Stimulated activated CD4-positive, alpha-beta T cell treated with anti-CD3 and anti-CD28 coated beads, TNF-alpha, amount 100 ng/mL, for 48 hours (primary cell): ENCODE results near the gene RASGRP2.
A peak's percentile ranks its signal among the peaks of the same experiment; 100 is the strongest.

Experiments used
- DNase-seq, 3 donors: peaks; one replicate each; pipeline ENCODE4 v3.0.0-alpha.2; 2020; ENCODE audit warnings: low read depth in 3 of 3

Gene RASGRP2

GRCh38 chr11:64771861-64772260, 27.9 kb upstream of the RASGRP2 start:
- DNase-seq: no peak

- DNase-seq: no peak
Observed at GRCh38 chr11:64770120-64770519, 26.2 kb upstream of the RASGRP2 start.

GRCh38 chr11:64769283-64769682, 25.3 kb upstream of the RASGRP2 start:
- DNase-seq: no peak

- DNase-seq: no peak
Observed at GRCh38 chr11:64768300-64768694, 24.4 kb upstream of the RASGRP2 start.

GRCh38 chr11:64767344-64768299, 23.7 kb upstream of the RASGRP2 start:
- peak; percentile 56 to 87 (median 80) for DNase-seq

- no peak for DNase-seq
Observed at GRCh38 chr11:64766881-64767280, 22.9 kb upstream of the RASGRP2 start.

- DNase-seq: no peak
Observed at GRCh38 chr11:64765851-64766665, 22.1 kb upstream of the RASGRP2 start.

- no peak for DNase-seq
Observed at GRCh38 chr11:64765291-64765850, 21.4 kb upstream of the RASGRP2 start.

GRCh38 chr11:64764753-64765152, 20.8 kb upstream of the RASGRP2 start:
- no peak for DNase-seq

GRCh38 chr11:64764040-64764611, 20.2 kb upstream of the RASGRP2 start:
- no peak for DNase-seq

GRCh38 chr11:64763526-64764039, 19.6 kb upstream of the RASGRP2 start:
- no peak for DNase-seq

GRCh38 chr11:64762674-64763525, 19.0 kb upstream of the RASGRP2 start:
- DNase-seq: no peak

GRCh38 chr11:64762277-64762673, 18.3 kb upstream of the RASGRP2 start:
- no peak for DNase-seq

GRCh38 chr11:64760759-64761420, 16.9 kb upstream of the RASGRP2 start:
- DNase-seq: no peak

- DNase-seq: no peak
Observed at GRCh38 chr11:64759722-64760719, 16.1 kb upstream of the RASGRP2 start, which contains the start of gene PYGM. Gene PYGM, minus strand, starts transcription at chr11:64759974. Its CDS starts 76 bp downstream, at chr11:64759898.

GRCh38 chr11:64759131-64759721, 15.3 kb upstream of the RASGRP2 start:
- DNase-seq: no peak

- DNase-seq: no peak
Observed at GRCh38 chr11:64758330-64759079, 14.6 kb upstream of the RASGRP2 start.
